ENCODE data around the gene HES1.
"Not testable (repeated sequence)": the region's sequence is repeated elsewhere in the genome, so short reads cannot be mapped to it uniquely, and the experiment has no call there.

The HES1 gene

DNA sequence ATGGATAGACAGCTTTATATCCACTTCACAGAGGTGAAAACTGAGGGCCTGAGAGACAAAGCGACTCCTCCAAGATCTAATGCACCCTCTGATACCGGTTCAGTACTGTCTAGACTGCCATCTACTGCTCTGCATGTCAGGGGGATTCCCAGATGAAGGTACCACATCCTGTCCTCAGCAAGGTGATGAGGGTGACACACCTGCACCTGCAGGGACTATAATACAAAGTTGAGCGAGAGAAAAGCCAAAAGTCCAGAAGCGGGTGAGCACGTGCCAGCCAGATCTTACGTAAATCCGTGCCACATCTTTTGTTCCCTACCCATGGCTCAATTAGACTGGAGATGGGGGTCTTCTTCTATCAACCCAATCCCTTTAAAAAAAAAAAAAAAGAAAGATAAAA is 32.4 kb upstream of the HES1 start:
- DNase-seq, result no peak

DNA sequence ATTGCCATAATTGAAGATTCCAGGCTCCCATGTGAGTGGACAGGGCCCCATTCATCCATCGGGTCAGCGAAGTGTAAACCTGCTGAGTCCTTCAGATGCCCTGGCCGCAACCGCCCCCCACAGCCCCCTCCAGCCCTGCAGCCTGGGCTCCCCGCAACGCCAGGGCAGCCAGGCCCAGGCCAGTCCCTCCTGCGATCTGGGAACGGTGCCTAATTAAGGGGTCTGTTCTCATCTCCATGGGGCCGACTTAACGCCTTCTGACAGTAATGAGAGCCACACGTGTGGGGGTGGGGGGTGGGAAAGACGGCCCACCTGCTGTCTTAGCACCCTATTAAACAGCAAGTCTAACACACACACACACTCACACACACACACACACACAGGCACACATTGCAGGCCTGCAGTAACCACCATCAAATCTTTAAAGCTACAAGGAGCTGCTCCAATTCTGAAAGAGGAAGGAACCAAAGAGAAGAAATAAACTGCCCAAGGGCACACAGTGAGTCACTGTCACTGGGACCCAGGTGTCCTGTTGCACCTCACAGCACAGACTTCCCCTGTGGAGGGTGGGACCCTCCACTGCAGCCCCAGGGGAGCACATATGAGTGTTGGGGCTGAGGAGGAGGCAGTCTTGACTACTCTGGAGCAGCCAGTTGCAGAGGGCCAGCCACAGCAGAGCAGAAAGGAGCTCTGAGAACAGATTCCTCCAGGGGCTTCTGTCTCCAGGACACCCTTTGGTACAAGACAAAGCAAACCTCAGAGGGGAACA is 31.8 kb upstream of the HES1 start:
- peak; percentile 62 for DNase-seq

DNA sequence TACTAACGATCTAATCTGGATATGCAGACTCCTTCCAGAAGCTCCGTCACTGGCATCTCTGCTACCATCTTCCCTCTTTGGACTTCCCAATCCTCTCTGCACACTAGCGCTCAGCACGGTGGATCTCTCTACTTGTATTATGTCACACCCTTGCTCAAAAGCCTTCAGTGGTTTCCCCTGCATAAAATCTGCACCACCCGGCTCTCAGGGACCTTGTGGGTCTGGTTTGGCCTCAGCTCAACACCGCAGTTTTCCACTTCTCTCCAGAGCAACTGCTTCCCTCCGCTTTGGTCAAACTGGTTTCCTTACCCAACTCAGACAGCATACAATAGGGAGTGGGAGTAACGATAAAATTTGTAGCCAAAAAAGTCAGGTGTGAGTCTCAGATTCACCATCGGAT is 30.7 kb upstream of the HES1 start:
- no peak for DNase-seq

DNA sequence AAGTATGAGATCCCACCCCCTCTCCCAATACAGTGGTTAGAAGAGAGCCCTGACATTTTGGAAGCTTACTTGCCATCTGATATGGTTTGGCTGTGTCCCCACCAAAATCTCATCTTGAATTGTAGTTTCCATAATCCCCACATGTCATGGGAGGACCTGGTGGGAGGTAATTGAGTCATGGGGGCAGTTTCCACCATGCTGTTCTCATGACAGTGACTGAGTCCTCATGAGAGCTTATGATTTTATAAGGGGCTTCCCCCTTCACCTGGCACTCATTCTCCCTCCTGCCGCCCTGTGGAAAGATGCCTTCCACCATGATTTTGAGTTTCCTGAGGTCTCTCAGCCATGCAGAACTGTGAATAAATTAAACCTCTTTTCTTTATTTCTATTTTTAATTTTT is 28.8 kb upstream of the HES1 start:
- DNase-seq, result no peak

DNA sequence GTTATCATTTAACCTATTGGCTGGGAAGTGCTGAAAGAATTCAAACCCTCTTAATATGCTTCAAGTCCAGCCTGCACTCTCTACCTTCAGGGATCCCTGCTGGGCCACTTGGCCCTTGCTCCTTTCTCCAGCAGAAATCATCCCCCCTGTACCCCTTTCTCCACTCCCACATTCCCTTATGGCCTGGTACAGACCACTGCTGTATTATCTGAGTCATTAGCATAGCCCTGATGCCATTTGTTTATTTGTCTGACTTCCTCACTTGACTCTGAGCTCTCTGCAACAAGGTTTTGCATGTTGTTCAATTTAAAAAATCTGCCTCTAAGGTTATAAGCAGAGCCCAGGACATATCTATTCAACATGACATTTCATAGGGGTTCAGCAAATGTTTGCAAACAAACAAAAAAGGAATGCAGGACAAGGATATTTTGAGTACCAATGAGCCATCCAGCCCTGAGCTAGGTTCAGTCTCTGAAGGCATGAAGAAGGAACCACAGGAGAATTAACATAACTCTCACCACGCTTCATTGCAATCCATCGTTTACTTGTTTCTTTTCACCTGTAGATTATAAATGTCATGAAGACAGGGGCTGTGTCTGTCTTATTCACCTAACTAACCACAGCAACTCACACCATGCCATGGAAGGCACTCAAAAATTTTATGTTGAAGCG is 26.6 kb upstream of the HES1 start:
- DNase-seq, result no peak

DNA sequence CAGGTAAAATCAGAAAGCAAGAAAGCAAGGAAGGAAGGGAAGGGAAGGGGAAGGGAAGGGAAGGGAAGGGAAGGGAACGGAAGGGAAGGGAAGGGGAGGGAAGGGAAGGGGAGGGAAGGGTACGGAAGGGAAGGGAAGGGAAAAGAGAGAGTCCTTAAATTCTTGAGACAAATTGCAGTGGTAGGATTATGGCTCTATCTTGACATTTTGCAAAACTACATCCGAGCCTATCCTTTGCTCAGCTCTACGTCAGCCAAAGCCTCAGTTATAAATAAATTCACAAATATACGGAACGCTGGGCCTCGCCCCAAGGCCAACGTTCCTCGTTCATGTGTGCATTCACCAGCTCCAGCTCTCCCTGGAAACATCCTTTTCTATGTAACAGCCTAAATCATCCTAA is 25.5 kb upstream of the HES1 start:
- no peak for DNase-seq

DNA sequence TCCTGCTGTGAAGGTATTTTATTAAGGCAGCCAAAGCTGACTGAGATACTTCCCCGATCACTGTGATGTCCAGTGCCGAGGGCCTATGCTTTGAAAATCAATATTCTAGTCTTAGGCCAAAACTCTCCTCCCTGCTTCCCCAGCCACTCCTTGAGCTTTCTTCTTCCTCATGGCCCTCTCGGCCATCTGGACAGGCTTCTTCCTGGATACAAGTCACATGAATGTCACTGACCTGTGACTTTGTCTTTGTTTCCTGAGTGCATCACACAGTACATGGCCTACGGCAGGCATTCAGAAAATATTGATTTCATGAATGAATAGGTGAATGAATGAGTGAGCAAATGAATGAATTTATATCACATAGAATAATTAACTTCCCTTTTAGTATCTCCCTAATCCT is 24.6 kb upstream of the HES1 start:
- DNase-seq, result no peak

DNA sequence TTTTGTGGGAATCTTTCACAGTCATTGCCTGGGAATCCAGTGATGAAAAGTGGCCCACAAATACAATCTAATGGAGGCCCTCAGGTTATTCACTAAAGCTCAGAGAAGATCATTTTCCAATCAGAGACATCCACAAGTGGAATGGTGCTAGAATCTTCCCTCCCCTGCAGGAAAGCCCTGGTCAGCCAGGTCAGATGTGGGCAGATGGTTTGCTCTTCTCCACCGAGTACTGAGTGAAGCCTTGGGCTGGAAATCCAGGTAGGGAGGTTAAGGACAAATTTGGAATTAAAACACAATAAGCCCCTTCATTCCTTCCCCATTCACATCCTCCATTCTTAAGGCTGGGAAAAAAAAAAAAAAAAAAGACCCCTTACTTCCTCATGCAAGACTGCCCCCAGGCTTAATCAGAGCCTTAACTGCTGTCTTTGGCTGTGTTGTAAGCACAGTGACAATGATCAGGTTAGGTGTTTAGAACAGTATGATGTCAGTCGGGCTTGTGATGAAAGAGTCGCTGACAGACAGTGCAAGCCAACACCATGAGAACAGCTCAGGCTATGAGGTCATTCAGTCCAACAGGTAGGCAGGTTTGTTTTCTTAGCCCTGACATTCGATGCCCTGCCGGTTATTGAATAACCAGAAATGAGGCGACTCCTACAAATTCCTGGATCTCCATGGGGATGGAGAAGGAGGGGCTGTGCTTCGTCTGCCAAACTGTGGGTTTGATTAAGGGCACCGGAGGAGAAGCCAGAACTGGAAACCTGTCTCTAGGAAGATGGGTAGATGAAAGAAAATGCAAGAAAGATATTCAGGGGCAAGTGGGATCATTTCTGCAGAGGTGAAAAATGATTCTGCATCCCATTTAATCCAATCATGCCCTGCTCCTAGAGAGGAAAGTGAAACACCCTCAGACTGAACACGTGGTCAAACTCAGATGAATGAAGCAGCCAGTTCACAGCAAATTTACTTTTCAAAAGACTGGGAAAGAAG is 23.5 kb upstream of the HES1 start:
- DNase-seq, result no peak

DNA sequence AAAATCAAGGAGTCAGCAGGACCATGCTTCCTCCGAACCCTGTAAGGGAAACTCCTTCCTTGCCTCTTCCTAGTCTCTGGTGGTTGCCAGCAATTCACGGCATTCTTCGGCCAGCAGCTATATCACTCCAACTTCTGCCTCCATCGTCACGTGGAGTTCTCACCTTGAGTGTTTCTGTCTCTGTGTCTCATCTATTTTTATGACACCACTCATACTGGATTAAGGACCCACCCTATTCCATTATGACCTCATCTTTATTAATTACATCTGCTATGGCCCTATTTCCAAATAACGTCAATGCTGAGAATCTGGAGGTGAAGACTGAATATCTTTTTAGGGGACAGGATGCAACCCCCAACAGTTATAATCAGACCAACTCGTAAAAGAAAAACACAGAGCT is 21.8 kb upstream of the HES1 start:
- DNase-seq, result no peak

DNA sequence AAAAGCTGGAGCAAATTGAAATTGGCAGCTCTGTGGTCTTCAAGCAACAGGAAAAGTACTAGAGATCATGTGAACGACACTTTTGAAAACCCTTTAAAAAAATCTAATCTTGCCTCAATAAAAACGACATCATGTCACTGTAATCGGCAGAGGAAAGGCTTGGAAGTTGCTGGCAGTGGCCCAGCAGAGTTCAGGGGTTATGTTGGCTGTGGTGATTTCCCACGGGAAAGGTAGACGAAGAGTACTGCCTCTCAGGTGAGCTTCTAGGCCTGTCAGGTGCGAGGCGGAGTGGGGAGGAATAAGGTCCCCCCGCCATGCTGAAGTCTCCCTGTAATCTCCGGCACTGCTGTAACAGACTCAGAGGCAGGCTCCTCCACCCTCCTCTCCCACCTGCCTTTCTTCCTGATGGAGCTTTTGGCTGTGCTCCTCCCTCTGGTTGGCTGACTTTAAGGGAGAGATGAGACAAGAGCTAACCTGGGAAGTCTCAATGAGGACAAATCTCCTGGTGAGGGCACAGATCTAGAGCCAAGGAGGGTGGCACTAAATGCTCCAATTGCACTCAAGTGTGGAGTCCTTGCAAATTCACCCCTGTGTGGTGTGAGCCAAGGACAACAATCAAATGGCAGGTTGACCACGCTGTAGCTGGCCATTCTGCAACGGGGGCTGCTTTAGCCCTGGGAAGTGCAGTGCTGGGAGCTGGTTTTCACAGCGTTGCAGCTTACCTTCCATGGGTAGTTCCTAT is 18.7 kb upstream of the HES1 start:
- no peak for DNase-seq

DNA sequence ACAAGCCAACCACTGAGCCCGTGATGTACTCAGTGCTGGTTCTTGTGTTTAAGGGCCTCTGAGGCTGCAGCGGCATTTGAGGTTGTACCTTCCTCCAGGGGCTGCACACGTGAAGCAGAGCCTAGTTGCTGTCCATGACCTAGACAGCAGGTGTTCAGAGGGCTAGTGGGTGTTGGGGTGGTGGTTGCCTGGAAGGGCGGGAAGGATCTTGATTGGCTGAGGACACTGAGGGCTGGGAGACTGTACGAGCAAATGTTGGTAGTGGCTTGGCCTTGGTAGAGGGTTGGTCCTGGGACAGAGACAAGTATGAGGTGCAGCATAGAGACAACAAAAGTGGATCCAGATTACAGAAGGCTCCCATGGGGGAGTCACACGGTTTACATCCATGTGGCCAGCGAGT is 17.0 kb upstream of the HES1 start:
- no peak for DNase-seq

DNA sequence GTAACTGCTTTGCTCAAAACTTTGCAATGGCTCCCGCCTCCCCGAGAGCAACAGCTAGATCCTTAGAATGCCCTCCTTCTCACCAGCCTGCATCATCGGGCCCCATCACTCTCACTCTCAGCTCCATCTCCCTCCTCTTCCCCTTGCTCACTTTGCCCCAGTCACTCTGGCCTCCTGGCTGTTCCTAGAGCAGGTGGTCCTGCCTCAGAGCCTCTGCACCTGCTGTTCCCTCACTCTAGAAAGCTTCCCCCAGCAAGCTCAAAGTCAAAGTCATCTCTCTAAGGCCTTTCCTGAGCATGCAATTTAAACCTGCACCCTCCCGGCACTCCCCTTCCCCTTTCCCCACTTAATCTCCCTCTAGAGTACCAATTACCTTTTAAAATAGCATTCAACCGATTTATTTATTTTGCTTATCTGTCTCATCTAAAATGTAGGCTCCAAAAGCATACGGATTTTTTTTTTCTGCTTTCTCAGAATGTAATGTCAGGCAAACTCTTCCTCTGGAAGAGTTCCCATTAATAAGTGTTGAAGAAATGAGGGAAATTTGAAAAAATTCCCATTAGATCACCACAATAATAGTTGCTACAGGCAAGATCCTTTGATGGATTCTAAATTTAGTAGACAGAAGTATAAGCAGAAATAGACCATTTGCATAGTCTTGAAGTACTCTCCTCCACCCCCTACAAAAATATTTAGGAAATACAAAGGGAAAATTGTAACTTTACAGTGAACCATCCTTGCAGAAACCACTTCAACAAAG is 15.9 kb upstream of the HES1 start:
- peak; percentile 42 for DNase-seq

DNA sequence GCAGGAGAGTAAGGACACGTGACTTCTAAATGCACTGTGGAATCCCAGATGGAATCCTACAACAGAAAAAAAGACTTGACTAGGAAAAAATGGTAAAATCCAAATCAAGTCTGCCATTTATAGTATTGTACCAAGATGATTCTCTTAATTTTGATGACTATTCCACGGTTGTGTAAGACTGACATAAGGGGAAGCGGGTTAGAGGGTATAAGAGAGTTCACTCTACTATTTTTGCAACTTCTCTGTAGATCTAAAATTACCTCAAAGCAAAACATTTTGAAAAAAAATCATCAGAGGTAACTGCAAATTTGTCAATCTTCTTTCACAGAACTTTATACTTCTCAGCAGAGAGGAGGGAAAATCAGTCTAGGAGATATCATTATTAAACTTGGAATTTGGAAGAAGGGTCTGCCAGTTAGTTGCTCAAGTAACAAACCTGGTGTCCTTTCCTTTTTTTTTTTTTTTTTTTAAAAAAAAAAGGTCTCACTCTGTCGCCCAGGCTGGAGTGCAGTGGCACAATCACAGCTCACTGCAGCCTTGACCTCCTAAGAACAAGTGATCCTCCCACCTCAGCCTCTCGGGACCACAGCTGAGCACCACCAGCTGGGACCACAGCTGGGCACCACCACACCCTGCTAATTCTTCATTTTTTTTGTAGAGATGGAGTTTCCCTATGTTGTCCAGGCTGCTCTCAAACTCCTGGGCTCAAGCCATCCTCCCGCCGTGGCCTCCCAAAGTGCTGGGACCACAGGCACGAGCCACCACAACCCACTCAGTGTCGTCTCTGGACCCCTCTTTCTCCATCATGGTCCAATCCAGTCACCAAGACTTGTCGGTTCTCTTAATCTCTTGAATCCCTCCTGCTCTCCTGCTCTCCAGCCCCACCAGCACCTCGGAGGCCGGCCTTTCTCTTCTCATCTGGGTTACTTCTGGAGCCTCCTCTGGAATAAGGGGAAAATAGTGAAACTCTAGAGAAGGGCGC is 14.9 kb upstream of the HES1 start:
- no peak for DNase-seq

DNA sequence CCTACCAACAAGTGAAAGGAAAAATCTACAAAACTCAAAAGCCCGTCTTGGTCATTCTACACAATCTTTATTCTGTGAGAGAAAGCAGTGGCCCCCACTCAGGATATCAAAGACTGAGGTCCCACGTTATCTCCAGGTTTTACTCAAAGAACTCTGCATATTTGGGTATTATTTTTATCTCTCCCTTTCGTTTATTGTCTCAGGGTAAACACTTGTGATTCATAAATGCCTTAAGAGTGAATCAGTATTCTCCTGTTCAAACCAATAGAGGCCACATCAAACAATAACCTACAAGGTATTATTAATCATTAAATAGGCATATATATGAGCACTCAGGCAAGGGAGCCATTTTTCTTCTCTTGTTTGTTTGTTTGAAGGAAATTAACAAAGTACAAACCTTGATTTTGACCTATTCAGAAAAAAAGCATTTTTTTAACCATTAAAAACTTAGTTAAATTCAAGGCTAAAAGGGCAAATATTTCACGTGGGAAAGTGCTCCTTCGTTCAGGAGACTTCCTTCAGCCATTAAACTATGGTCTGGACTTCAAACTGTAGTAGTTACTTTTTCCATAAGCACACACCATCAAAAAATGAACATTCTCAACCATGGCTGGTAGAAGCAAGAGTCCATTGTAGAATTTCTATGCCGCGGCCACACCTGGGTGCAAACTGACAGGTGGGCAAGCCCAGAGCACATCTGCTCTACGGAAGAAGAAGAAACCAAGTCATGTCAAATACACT is 13.9 kb upstream of the HES1 start:
- no peak for DNase-seq

DNA sequence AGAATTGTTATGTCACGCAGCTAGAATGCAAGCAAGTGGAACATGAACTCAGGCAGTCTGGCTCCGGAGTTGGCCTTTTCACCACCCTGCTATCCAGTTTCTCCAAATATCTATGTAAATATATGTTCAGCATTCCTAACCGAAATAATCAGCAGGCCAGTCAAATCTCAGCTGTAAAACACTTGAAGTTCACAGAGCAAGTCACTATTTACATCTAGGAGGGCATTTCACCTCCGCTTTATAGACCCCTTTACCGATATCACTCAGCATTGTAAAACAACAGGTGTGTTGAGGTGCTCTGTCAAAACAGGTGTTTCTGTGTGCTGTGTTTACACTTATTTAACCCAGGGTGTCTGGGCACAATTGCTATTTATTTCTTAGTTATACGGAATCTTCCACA is 12.2 kb upstream of the HES1 start:
- no peak for DNase-seq

DNA sequence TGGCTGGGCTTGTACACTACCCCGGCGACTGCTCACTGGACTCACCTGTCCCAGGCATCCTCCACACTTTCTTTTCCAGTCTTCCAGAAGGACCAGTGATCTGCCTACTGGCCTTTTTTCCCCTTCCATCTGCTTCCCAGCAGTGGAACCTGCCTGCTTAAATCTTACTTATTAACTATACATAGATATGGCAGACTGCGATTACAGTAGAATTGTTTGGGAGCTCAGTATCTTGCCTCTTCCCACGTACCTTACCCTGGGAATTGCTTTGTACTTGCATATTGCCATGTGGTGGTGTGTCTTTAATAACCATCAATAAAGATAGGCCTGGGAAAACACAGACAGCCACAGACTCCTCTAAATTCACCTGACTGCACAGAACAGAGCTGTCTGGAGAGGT is 11.8 kb upstream of the HES1 start:
- no peak for DNase-seq

DNA sequence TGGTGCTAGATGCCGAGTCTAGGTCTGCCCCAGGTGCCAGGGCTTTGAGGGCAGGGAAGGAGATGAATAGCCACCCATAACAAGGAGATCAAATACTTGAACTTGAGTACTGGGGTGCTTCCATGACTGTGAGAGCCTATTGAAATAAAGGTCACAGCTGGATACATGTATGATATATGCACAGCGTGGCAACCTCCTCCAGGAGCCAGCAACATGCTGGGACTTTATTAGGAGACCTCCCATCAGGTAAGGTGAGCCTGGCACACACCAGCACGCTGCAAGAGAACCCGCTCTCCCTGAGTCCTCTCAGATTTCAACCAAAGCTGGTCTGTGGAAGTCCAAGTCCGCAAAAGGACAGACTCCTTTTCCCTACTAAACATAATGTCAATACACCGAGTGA is 10.5 kb upstream of the HES1 start:
- DNase-seq, result no peak

DNA sequence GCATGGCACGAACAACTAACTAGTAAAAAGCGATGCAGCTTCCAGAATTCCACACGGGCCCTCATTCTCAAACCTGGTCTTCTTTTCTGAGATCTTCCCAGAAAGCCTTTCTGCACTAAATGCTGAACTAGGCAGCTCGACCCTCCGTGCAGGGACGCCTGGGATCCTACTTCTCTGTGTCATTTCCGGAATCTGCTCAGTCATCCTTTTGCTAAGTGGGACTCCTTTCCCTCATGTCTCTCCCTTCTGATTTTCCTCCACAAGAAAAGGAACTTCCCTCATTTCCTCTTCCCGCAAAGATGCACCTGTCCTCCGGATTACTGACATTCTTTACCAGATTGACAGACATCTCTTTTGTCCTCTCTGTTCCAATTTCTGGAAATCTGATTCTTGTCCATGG is 9.2 kb upstream of the HES1 start:
- DNase-seq, result no peak

DNA sequence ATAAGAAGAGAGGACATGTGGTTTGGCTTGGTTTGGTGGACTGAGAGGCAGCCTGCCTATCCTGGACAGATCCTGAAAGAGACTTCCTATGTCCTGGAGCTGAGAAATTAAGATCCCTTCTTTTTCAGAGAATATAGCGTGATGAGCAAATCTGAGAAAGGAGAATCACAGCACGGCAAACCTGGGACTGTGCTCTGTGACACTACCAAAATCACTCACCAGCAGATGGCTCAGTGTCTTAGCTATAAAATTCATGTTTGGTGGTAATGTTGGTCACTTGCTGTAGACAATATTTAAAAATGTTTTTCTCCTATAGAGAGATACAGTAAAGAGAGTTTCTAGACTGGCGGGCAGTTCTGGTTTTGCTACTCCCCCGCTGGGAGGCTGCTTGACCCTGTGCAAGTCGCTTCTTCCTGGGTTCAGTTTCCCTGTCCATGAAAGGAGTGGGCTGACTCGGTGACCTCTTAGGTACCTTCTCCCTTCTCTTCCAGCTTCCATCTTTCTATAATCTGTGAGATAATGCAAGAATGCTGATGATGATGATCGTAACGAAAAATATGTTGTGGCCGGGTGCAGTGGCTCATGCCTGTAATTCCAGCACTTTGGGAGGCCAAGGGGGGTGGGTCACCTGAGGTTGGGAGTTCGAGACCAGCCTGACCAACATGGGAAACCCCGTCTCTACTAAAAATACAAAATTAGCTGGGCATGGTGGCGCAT is 7.6 kb upstream of the HES1 start:
- no peak for DNase-seq

DNA sequence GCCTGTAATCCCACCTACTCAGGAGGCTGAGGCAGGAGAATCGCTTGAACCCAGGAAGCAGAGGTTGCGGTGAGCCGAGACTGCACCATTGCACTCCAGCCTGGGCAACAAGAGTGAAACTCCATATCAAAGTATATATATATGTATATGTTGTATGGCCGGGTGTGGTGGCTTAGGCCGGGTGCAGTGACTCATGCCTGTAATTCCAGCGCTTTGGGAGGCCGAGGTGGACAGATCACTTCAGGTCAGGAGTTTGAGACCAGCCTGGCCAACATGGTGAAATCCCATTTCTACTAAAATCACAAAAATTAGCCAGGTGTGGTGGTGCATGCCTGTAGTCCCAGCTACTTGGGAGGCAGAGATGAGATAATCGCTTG is 7.0 kb upstream of the HES1 start:
- not testable (repeated sequence) for DNase-seq
